ENCODE results near the gene PGAP2.
"Not testable (repeated sequence)": the region's sequence is repeated elsewhere in the genome, so short reads cannot be mapped to it uniquely, and the experiment has no call there.

Gene PGAP2

GRCh38 chr11:3859373-3859881, 51.1 kb downstream of the PGAP2 start:
- no peak for DNase-seq

GRCh38 chr11:3860375-3860774, 52.0 kb downstream of the PGAP2 start:
- no peak for DNase-seq

GRCh38 chr11:3860898-3861393, 52.6 kb downstream of the PGAP2 start:
- DNase-seq = not testable (repeated sequence)

GRCh38 chr11:3861683-3862082, 53.3 kb downstream of the PGAP2 start:
- DNase-seq = no peak

GRCh38 chr11:3865388-3866193, 57.2 kb downstream of the PGAP2 start:
- DNase-seq = no peak

- no peak for DNase-seq
Observed at GRCh38 chr11:3866206-3866605, 57.8 kb downstream of the PGAP2 start.

GRCh38 chr11:3866836-3867208, 58.5 kb downstream of the PGAP2 start:
- DNase-seq = no peak

GRCh38 chr11:3867209-3868091, 59.1 kb downstream of the PGAP2 start:
- no peak for DNase-seq

- no peak for DNase-seq
Observed at GRCh38 chr11:3873712-3874349, 65.5 kb downstream of the PGAP2 start.
